Stimulated activated CD4-positive, alpha-beta T cell treated with anti-CD3 and anti-CD28 coated beads, Interleukin-1b, Interleukin-23, amount 100 ng/mL, for 1 hour (primary cell): Measurements from ENCODE around the gene SLAMF7.
"Not testable (repeated sequence)": the region's sequence is repeated elsewhere in the genome, so short reads cannot be mapped to it uniquely, and the experiment has no call there.

ENCODE experiments used
- DNase-seq, 2 donors: peaks; one replicate each; pipeline ENCODE4 v3.0.0-alpha.2; 2020; ENCODE audit warnings: low read depth in 2 of 2

SLAMF7 gene

GRCh38 chr1:160774886-160775719 is 36.1 kb downstream of the SLAMF7 start:
- DNase-seq: no peak

GRCh38 chr1:160776178-160776577 is 37.1 kb downstream of the SLAMF7 start:
- DNase-seq: no peak

DNA sequence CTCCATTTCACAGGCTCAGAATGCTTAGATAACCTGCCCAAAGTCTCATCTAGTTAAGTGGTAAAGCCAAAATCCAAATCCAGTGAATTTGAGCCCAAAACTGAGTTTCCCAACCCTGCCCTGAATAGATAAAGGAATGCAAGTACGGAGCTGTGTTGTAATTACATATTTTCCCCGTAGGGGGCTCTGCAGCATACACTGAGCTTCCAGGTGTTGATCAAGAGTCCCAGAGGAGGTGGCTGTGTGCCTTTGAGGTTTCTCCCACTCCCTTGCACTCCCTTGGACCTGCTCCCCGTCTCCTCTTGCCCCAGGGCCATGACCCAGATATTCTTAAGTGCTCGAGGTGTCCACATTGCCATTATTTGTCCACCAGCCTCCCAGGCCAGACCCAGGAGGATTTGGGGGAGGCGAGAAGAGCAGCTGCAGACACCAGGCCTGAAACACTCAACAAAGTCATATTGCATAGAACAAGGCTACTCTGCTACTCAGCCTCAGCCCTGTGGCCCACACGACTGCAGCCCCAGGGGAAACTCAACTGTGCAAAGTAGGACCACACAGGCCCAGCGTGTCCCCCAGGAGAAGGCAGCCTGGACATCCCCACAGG is 38.5 kb downstream of the SLAMF7 start:
- DNase-seq: no peak

GRCh38 chr1:160778976-160779375 is 39.9 kb downstream of the SLAMF7 start:
- no peak for DNase-seq

- peak in 1 of 2 donors; percentile 36 for DNase-seq
Observed at GRCh38 chr1:160779626-160780397, 40.8 kb downstream of the SLAMF7 start.

GRCh38 chr1:160780398-160780755 is 41.3 kb downstream of the SLAMF7 start:
- DNase-seq: no peak

- no peak for DNase-seq
Observed at GRCh38 chr1:160781186-160781766, 42.2 kb downstream of the SLAMF7 start.

DNA sequence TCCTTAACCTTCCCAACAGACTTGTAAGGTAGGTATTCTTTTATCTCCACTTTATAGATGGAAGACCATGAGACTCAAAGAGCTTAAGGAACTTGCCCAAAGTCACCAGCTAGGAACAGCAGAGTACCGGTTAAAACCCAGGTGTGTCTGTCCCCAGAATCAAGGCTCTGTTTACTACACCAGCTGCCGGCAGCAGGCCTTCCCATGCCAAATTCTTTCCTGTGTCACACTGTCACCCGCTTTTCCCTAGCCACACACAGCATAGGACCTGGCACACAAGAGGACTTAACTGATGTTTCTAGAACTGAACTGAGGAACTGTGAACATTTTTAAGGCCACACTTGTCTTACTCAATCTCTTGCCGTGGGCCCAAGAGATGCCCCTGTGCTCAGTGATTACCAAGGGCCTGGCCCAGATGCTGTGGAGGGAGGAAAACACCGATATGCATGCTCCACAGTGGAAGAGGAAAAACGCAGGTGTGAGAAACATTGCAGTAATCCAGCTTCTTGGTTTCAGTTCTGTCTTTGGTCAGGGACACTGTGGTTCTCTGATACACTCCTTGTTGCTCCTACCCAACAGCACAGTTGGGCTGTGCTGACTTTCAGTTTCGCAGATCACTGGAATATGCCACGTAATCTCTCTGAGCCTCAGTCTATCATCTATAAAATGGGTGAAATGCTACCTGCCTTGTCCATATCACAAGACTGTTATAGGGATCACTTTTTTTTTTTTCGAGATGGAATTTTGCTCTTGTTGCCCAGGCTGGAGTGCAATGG is 43.1 kb downstream of the SLAMF7 start:
- no peak for DNase-seq

- DNase-seq: not testable (repeated sequence)
Observed at GRCh38 chr1:160782988-160783765, 44.1 kb downstream of the SLAMF7 start.

DNA sequence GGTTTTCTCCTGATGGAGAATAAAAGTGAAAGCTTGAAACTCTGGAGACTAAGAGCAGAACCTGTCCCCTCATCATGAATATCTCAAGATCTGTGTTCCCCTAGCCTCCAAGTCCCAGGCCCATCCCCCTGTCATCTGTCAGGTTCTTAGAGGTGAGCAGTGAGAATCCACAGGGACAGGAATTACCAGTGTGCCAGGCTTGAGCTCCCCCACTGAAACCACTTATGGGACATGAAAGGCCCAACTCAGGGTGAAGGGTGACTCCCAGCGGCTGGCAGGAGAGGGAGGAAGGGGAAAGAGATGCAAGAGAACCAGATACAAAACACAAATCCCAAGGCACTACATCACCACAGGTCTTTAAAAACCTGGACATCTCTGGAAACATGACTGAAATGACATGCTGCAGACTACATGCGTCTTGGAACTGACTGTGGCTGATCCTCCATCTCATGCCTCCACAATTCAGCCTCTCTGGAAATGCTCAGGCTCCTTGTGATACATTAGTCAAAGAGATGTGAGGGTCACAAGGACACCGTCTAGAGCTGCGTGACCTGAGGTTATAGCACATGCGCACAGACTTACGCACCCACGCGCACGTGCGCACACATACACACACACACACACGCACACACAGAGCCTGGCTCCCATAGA is 50.1 kb downstream of the SLAMF7 start:
- no peak for DNase-seq

DNA sequence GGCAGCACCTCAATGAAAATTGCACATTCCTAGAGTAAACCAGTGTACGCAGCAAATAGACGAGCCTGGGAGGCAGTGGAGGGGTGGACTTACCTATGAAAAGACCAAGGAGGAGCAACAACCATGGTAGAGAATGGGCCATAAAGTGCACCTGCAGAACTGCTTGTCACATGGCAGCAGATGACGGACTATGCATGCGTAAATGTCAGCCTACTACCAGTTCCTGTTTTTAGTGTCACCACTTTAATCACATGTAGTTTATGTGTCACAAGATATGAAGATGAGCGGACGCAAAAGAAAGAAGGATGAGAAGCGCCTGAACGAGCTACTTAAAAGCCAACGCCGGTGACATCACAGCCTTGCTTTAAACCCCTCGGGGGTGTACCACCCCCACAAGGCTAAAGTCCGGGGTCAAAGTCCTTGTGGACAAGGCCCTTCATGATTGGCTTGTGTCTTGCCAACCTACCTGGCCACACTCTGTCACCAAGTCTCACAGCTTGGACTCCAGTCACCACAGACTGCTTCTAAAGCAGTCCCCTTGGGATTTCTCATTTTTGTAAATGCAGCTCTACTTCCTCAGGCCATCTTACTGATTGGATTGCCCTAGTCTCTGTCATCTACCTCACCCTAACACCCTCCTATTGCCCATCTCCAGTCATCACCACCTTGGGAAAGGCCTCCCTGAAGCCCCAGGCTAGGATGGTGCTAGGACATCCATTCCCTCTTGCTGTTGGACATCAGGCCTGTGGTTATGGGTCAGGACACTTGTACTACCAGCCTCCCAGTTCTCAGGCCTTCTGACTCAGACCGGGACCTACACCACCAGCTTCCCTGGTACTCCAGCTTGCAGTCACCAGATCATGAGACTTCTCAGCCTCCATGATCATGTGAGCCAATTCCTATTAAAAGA is 50.9 kb downstream of the SLAMF7 start:
- DNase-seq: no peak

GRCh38 chr1:160794376-160794775 is 55.3 kb downstream of the SLAMF7 start:
- no peak for DNase-seq

DNA sequence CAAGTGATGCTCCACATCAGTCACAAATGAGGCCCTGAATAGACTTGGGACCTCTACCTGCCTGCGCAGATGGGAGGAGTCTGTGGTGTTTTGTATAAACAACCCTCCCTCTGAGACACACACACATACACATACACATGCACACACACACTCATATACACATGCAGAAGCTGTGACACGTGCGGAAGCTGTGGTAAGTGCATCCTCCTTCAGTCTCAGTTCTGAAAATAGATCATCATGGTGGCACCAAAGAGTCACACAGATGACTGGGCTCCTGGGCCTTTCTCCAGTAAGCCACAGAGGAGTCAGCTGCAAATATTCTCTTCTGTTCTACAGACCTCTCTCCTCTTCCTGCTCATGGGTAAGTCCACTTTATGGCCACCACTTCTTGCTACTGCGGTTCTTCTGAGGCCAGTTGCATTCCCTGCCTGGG is 56.9 kb downstream of the SLAMF7 start, which contains the start of gene LY9:
Gene LY9, plus strand, starts transcription at position 224 of the 433 bp plus-strand sequence. Its CDS starts 14 bp downstream, at position 238.
- DNase-seq: peak; percentile 36 to 72

- DNase-seq: no peak
Observed at GRCh38 chr1:160797271-160797709, 58.2 kb downstream of the SLAMF7 start.

- peak in 1 of 2 donors; percentile 22 for DNase-seq
Observed at GRCh38 chr1:160797861-160798273, 58.8 kb downstream of the SLAMF7 start.

- no peak for DNase-seq
Observed at GRCh38 chr1:160798439-160798838, 59.4 kb downstream of the SLAMF7 start.

GRCh38 chr1:160799641-160800040 is 60.6 kb downstream of the SLAMF7 start:
- DNase-seq: no peak

DNA sequence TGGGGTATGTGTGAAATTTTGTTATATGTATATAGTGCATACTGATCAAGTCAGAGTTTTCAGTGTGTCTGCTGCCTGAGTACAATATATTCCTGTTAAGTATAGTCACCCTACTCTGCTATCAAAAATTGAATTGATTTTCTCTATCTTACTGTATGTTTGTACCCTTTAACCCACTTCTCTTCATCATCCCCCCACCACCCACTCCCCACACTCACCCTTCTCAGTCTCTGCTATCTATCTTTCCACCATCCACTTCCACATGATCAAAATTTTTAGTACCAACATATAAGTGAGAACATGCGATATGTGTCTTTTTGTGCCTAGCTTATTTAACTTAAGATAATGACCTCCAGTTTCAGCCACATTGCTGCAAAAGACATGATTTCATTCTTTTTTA is 61.1 kb downstream of the SLAMF7 start:
- DNase-seq: no peak
